GM19467 (cell line): ENCODE measurements around the gene TOM1.
"Not testable (repeated sequence)": the region's sequence is repeated elsewhere in the genome, so short reads cannot be mapped to it uniquely, and the experiment has no call there.

Source experiments
- ATAC-seq: cut with Tn5 transposase; IDR thresholded peaks from one replicate; pipeline ENCODE4 v1.9.1; 2021; ENCODE audit warnings: mild to moderate bottlenecking, moderate library complexity; ENCODE audit not compliant: unreplicated experiment

Gene TOM1

GRCh38 chr22:35393116-35394010 is 93.7 kb downstream of the TOM1 start:
- no peak for ATAC-seq

GRCh38 chr22:35394011-35394312 is 94.3 kb downstream of the TOM1 start:
- ATAC-seq = no peak

GRCh38 chr22:35394810-35395563 is 95.3 kb downstream of the TOM1 start:
- no peak for ATAC-seq

- ATAC-seq = not testable (repeated sequence)
These were observed 96.9 kb downstream of the TOM1 start for GRCh38 chr22:35396622-35397021.

- no peak for ATAC-seq
These were observed 97.6 kb downstream of the TOM1 start for GRCh38 chr22:35397095-35397904.
